NT2/D1 (cell line): Measurements from ENCODE around the gene PCDHGB4.

Experiments
- DNase-seq: peaks from one replicate; pipeline ENCODE4 v3.0.0-alpha.2; 2011; ENCODE audit warnings: low read depth, low spot score
- H3K27me3 ChIP-seq: 2 replicates; pipeline ENCODE4 v1.6.0; 2011; ENCODE audit warnings: mild to moderate bottlenecking; ENCODE audit not compliant: insufficient read length, insufficient read depth
- H3K36me3 ChIP-seq: 2 replicates; pipeline ENCODE4 v1.6.1; 2011; ENCODE audit warnings: mild to moderate bottlenecking, low read length, mixed read lengths; ENCODE audit not compliant: insufficient read depth, insufficient read length
- H3K4me1 ChIP-seq: 2 replicates; pipeline ENCODE4 v1.5.1; 2011; ENCODE audit not compliant: insufficient read depth, insufficient read length
- H3K4me3 ChIP-seq: 2 replicates; pipeline ENCODE4 v1.5.1; 2011; ENCODE audit warnings: low read depth; ENCODE audit not compliant: insufficient read length
- H3K9ac ChIP-seq: 2 replicates; pipeline ENCODE4 v1.6.0; 2011; ENCODE audit warnings: low read depth; ENCODE audit not compliant: insufficient read length
- H3K9me3 ChIP-seq: 2 replicates; pipeline ENCODE4 v1.5.1; 2011; ENCODE audit warnings: mild to moderate bottlenecking, low read length; ENCODE audit not compliant: insufficient read depth
- SUZ12 ChIP-seq: IDR thresholded peaks from 2 replicates; pipeline ENCODE4 v1.6.1; 2011; ENCODE audit not compliant: insufficient read length, insufficient read depth; ENCODE audit errors: extremely low read depth
- YY1 ChIP-seq: IDR thresholded peaks from 2 replicates; pipeline ENCODE4 v1.6.1; 2011; ENCODE audit not compliant: insufficient read length, insufficient read depth
- ZNF274 ChIP-seq: IDR thresholded peaks from 2 replicates; pipeline ENCODE4 v1.6.1; 2011; ENCODE audit warnings: mild to moderate bottlenecking, low read depth, low read length

Gene PCDHGB4

GRCh38 chr5:141349917-141350619, 37.4 kb upstream of the PCDHGB4 start, which contains the start of gene PCDHGB1:
PCDHGB1 (plus strand) TSS chr5:141350099; CDS start chr5:141350261, 162 bp downstream.
- no peak within 1 kb of the TSS for H3K9ac ChIP-seq
- H3K9me3 ChIP-seq: peaks cover 34% of the 10 kb centered on the region
- no peaks in the 10 kb centered on the region for H3K27me3 ChIP-seq
- no peak for DNase-seq
- TF ChIP-seq SUZ12: no peak
- no peak for TF ChIP-seq ZNF274
- TF ChIP-seq YY1: no peak
- no peaks in the 10 kb centered on the region for H3K36me3 ChIP-seq
- no peak within 1 kb of the TSS for H3K4me3 ChIP-seq
- no peaks in the 10 kb centered on the region for H3K4me1 ChIP-seq

GRCh38 chr5:141351591-141351990, 35.9 kb upstream of the PCDHGB4 start:
- Histone ChIP-seq H3K27me3 (no peaks in the 10 kb centered on the region), H3K4me1 (no peaks in the 10 kb centered on the region), H3K9me3 (peaks cover 45% of the 10 kb centered on the region), H3K9ac (no peak overlapping the region), H3K4me3 (no peak overlapping the region), H3K36me3 (no peaks in the 10 kb centered on the region)
- no peak for DNase-seq
- TF ChIP-seq ZNF274: no peak
- no peak for TF ChIP-seq SUZ12
- no peak for TF ChIP-seq YY1

GRCh38 chr5:141354900-141355469, 32.5 kb upstream of the PCDHGB4 start, which contains the start of gene PCDHGA4:
PCDHGA4 (plus strand) TSS chr5:141355021; CDS start chr5:141355108, 87 bp downstream.
- Histone ChIP-seq H3K4me3 (no peak within 1 kb of the TSS), H3K27me3 (no peaks in the 10 kb centered on the region), H3K4me1 (no peaks in the 10 kb centered on the region), H3K9ac (no peak within 1 kb of the TSS), H3K9me3 (peaks cover 51% of the 10 kb centered on the region), H3K36me3 (no peaks in the 10 kb centered on the region)
- DNase-seq: no peak
- TF ChIP-seq ZNF274 (no peak), YY1 (no peak)

GRCh38 chr5:141355641-141356040, 31.9 kb upstream of the PCDHGB4 start:
- Histone ChIP-seq H3K4me1 (no peaks in the 10 kb centered on the region), H3K4me3 (no peak overlapping the region), H3K9me3 (peaks cover 47% of the 10 kb centered on the region), H3K9ac (no peak overlapping the region), H3K36me3 (no peaks in the 10 kb centered on the region), H3K27me3 (no peaks in the 10 kb centered on the region)
- no peak for DNase-seq
- no peak for TF ChIP-seq ZNF274
- TF ChIP-seq YY1: no peak
- no peak for TF ChIP-seq SUZ12

- TF ChIP-seq ZNF274 (no peak), SUZ12 (no peak), YY1 (no peak)
- Histone ChIP-seq H3K36me3 (no peaks in the 10 kb centered on the region), H3K4me3 (no peak overlapping the region), H3K9me3 (peaks cover 42% of the 10 kb centered on the region), H3K4me1 (no peaks in the 10 kb centered on the region), H3K9ac (no peak overlapping the region), H3K27me3 (no peaks in the 10 kb centered on the region)
- no peak for DNase-seq
Measured at GRCh38 chr5:141356133-141356532, 31.4 kb upstream of the PCDHGB4 start.

GRCh38 chr5:141356950-141357349, 30.5 kb upstream of the PCDHGB4 start:
- Histone ChIP-seq H3K36me3 (no peaks in the 10 kb centered on the region), H3K4me1 (no peaks in the 10 kb centered on the region)

GRCh38 chr5:141359790-141360426, 27.6 kb upstream of the PCDHGB4 start, which contains the start of gene PCDHGB2:
PCDHGB2 (plus strand) TSS chr5:141359994; CDS start chr5:141360136, 142 bp downstream.
- no peak for TF ChIP-seq ZNF274
- TF ChIP-seq YY1: no peak
- no peak for TF ChIP-seq SUZ12
- H3K4me3 ChIP-seq: no peak within 1 kb of the TSS
- H3K4me1 ChIP-seq: no peaks in the 10 kb centered on the region
- H3K9me3 ChIP-seq: peaks cover 44% of the 10 kb centered on the region
- H3K27me3 ChIP-seq: no peaks in the 10 kb centered on the region
- no peaks in the 10 kb centered on the region for H3K36me3 ChIP-seq
- DNase-seq: no peak
- no peak within 1 kb of the TSS for H3K9ac ChIP-seq

More at GRCh38 chr5:141356950-141357349, 30.5 kb upstream of the PCDHGB4 start:
- H3K9ac ChIP-seq: no peak overlapping the region
- no peak for DNase-seq
- no peak for TF ChIP-seq ZNF274
- no peak for TF ChIP-seq SUZ12
- TF ChIP-seq YY1: no peak
- no peaks in the 10 kb centered on the region for H3K27me3 ChIP-seq
- H3K4me3 ChIP-seq: no peak overlapping the region
- peaks cover 37% of the 10 kb centered on the region for H3K9me3 ChIP-seq
